NCI-H1105 (cell line): Measurements from ENCODE around the gene COG5.

Experiments used
- DNase-seq: peaks from one replicate; lab custom pipeline; 2025; lab: John Stamatoyannopoulos, UW

Gene COG5

GRCh38 chr7:107330478-107330877, 233.2 kb downstream of the COG5 start:
- DNase-seq, result no peak

- DNase-seq, result no peak
Observed at GRCh38 chr7:107327986-107328569, 235.6 kb downstream of the COG5 start.

GRCh38 chr7:107326061-107326460, 237.7 kb downstream of the COG5 start:
- no peak for DNase-seq

GRCh38 chr7:107322015-107322414, 241.7 kb downstream of the COG5 start:
- DNase-seq, result no peak

- DNase-seq, result no peak
Observed at GRCh38 chr7:107321611-107322010, 242.1 kb downstream of the COG5 start.

GRCh38 chr7:107319724-107320228, 243.9 kb downstream of the COG5 start:
- DNase-seq, result no peak

- no peak for DNase-seq
Observed at GRCh38 chr7:107318523-107319160, 245.1 kb downstream of the COG5 start.

- DNase-seq, result peak; percentile 2
Observed at GRCh38 chr7:107315716-107316220, 248.0 kb downstream of the COG5 start.

GRCh38 chr7:107313355-107313754, 250.4 kb downstream of the COG5 start:
- no peak for DNase-seq

- DNase-seq, result no peak
Observed at GRCh38 chr7:107312418-107312817, 251.3 kb downstream of the COG5 start.

GRCh38 chr7:107309296-107309695, 254.4 kb downstream of the COG5 start:
- no peak for DNase-seq

GRCh38 chr7:107304636-107305035, 259.1 kb downstream of the COG5 start:
- no peak for DNase-seq

GRCh38 chr7:107304063-107304462, 259.7 kb downstream of the COG5 start:
- DNase-seq, result no peak

GRCh38 chr7:107302250-107302847, 261.4 kb downstream of the COG5 start:
- no peak for DNase-seq

GRCh38 chr7:107294182-107294581, 269.5 kb downstream of the COG5 start:
- no peak for DNase-seq

GRCh38 chr7:107292591-107292990, 271.1 kb downstream of the COG5 start:
- DNase-seq, result no peak

- DNase-seq, result no peak
Observed at GRCh38 chr7:107291434-107291833, 272.3 kb downstream of the COG5 start.

GRCh38 chr7:107286751-107287621, 276.7 kb downstream of the COG5 start:
- no peak for DNase-seq

- no peak for DNase-seq
Observed at GRCh38 chr7:107284911-107285479, 278.7 kb downstream of the COG5 start.

GRCh38 chr7:107277331-107277730, 286.4 kb downstream of the COG5 start:
- no peak for DNase-seq

GRCh38 chr7:107276220-107276827, 287.4 kb downstream of the COG5 start:
- DNase-seq, result no peak
